HFFc6 (cell line): ENCODE data around the gene PFKP. TPM values are rescaled to one million over a fixed set of nuclear protein-coding genes. Genes with fewer than 3 reads are reported as not detected.

Experiments
- DNase-seq: peaks from one replicate; pipeline ENCODE4 v3.0.0-alpha.2; 2018
- H3K27ac Mint-ChIP-seq: 2 replicates; pipeline ENCODE4 v1.8.0; 2020; ENCODE audit warnings: mild to moderate bottlenecking, mixed read lengths
- H3K27me3 Mint-ChIP-seq: 2 replicates; pipeline ENCODE4 v1.8.0; 2021; ENCODE audit warnings: mild to moderate bottlenecking, moderate library complexity, mixed read lengths; ENCODE audit not compliant: insufficient read depth
- H3K36me3 Mint-ChIP-seq: 2 replicates; pipeline ENCODE4 v1.8.0; 2021; ENCODE audit warnings: low read depth, mixed read lengths
- H3K4me1 Mint-ChIP-seq: 2 replicates; pipeline ENCODE4 v1.8.0; 2020; ENCODE audit warnings: low read depth, mixed read lengths
- H3K4me3 Mint-ChIP-seq: 2 replicates; pipeline ENCODE4 v1.8.0; 2020; ENCODE audit warnings: mild to moderate bottlenecking, moderate library complexity, mixed read lengths
- H3K9me3 Mint-ChIP-seq: 2 replicates; pipeline ENCODE4 v1.8.0; 2020; ENCODE audit warnings: mild to moderate bottlenecking, mixed read lengths
- total RNA-seq, 6 experiments: library from RNA; stranded (reverse); fragmentation: NEBNext Ultra II Directional; extraction: Animal tissue kit (Norgen Biotek cat#: 25700); gene quantifications; 2 replicates in 1 of 6; 3 replicates in 5 of 6; pipeline ENCODE4 v1.2.3, GENCODE V29; 2021
- TF ChIP-seq, protein P1 (sequence below): fragments of 200-600 bp; sonication (generic); IDR thresholded peaks from 2 replicates; pipeline ENCODE4 v1.5.0; 2021; ENCODE audit warnings: antibody characterized with exemption, mild to moderate bottlenecking

Gene PFKP
- total RNA-seq, 6 experiments from 2014 or later = 131 to 173 (median 161) TPM

DNA sequence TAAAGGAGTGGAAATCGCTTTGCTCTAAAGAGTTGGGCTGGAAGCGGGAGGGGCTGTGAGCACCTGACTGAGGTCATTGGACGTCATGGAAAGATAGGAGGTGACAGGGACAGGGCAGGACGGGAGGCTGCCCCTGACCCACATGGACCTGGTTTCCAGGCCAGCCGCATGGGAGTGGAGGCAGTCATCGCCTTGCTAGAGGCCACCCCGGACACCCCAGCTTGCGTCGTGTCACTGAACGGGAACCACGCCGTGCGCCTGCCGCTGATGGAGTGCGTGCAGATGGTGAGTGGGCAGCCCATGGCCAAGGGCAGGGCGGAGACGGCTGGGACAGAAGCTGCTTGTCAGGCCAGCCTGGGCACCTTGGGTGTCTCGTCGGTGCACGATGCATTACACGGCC is 41.8 kb downstream of the PFKP start:
- Mint-ChIP-seq H3K36me3 (peaks cover 22% of the 10 kb centered on the region; the same call in 1 of the 2 replicates), H3K4me3 (no peak overlapping the region), H3K27me3 (peaks cover 2% of the 10 kb centered on the region)

DNA sequence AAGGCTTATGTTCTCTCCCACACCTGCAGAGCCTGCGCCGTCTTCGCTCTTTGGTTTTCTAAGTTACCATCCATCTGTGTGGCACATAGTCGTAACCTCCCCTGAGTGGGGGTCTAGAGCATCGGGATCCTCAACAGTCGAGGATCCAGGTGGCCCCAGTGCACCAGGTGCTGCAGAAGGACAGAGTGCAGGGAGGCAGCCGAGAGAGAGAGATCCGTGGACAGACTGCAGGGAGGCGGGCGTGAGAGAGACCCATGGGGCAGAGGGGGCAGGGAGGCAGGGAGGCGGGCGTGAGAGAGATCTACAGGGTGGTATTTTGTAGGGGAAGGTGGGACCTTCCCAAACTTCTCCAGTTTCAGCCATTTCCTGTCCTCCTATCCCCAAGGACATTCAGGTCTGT is 42.3 kb downstream of the PFKP start:
- H3K27me3 Mint-ChIP-seq = peaks cover 2% of the 10 kb centered on the region
- H3K27ac Mint-ChIP-seq = no peak overlapping the region
- no peak for DNase-seq
- peaks cover 22% of the 10 kb centered on the region for H3K36me3 Mint-ChIP-seq
- H3K4me1 Mint-ChIP-seq = no peaks in the 10 kb centered on the region
- TF ChIP-seq, protein P1, sequence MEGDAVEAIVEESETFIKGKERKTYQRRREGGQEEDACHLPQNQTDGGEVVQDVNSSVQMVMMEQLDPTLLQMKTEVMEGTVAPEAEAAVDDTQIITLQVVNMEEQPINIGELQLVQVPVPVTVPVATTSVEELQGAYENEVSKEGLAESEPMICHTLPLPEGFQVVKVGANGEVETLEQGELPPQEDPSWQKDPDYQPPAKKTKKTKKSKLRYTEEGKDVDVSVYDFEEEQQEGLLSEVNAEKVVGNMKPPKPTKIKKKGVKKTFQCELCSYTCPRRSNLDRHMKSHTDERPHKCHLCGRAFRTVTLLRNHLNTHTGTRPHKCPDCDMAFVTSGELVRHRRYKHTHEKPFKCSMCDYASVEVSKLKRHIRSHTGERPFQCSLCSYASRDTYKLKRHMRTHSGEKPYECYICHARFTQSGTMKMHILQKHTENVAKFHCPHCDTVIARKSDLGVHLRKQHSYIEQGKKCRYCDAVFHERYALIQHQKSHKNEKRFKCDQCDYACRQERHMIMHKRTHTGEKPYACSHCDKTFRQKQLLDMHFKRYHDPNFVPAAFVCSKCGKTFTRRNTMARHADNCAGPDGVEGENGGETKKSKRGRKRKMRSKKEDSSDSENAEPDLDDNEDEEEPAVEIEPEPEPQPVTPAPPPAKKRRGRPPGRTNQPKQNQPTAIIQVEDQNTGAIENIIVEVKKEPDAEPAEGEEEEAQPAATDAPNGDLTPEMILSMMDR = no peak
- no peak overlapping the region for H3K4me3 Mint-ChIP-seq
- H3K9me3 Mint-ChIP-seq = no peaks in the 10 kb centered on the region

More for the DNA sequence above, 41.8 kb downstream of the PFKP start:
- Mint-ChIP-seq H3K4me1 (no peaks in the 10 kb centered on the region), H3K9me3 (no peaks in the 10 kb centered on the region), H3K27ac (no peak overlapping the region)
- TF ChIP-seq, protein P1 = no peak
- no peak for DNase-seq

DNA sequence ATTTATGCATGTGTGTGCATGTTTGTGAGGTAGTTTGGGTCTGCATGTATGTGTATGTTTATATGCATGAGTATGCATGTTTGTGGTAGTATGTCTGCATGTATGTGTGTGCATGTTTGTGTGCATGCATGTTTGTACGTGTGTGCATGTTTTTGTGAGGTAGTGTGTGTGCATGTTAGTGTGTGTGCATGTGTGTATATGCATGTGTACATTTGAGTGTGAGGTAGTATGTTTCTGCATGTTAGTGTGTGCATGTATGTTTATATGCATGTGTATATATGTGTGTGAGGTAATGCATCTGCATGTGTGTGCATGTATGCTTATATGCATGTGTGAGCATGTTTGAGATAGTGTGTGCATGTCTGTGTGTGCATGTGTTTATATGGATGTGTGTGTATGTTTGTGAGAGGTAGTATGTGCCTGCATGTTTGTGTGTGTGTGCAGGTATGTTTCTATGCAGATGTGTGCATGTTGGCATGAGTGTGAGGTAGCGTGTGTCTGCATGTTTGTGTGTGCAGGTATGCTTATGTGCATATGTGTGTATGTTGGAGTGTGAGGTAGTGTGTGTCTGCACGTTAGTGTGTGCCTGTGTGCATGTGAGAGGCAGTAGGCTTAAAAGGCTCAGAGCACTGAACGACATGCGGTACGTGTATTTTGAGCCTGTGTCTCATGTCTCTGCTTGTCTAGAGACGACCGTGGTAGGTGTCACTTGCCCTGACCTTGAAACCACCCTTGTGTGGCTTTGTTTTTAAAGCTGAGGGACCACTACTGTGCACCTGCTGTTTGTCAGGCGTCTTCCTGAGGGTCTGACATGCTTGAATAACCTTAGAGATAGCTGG is 43.7 kb downstream of the PFKP start:
- TF ChIP-seq, protein P1 = no peak
- no peaks in the 10 kb centered on the region for H3K9me3 Mint-ChIP-seq
- H3K36me3 Mint-ChIP-seq = peaks cover 30% of the 10 kb centered on the region
- no peak overlapping the region for H3K4me3 Mint-ChIP-seq
- H3K27me3 Mint-ChIP-seq = peaks cover 2% of the 10 kb centered on the region
- no peak for DNase-seq
- no peak overlapping the region for H3K27ac Mint-ChIP-seq
- H3K4me1 Mint-ChIP-seq = no peaks in the 10 kb centered on the region

DNA sequence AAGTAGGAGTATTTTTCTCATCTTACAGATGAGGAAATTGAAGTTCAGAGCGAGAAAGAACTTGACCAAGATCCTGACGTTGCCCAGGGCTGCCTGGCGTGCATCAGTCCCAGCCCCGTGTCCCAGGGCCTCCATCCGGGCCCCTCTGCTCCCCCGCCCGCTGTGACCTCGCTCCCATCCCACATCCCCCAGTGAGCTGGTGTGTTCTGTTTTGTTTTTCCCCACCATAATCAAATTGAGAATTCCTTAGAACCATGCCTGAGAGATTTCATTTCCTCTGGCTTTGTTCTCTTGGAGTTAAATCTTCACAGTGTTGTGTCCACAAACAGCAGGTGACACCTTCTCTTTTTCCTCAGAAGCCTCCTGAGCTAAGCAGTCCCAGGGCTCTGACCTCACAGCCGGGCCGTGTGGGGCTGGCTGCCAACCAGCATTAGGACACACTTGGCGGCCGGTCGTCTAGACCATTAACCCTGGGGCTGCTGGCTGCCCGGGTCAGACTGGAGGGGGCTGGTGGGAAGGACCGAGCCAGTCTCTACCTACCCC is 44.3 kb downstream of the PFKP start:
- Mint-ChIP-seq H3K36me3 (peaks cover 37% of the 10 kb centered on the region), H3K9me3 (no peaks in the 10 kb centered on the region), H3K27ac (no peak overlapping the region), H3K4me1 (no peaks in the 10 kb centered on the region), H3K4me3 (no peak overlapping the region), H3K27me3 (peaks cover 3% of the 10 kb centered on the region)
- TF ChIP-seq, protein P1 = no peak
- no peak for DNase-seq

DNA sequence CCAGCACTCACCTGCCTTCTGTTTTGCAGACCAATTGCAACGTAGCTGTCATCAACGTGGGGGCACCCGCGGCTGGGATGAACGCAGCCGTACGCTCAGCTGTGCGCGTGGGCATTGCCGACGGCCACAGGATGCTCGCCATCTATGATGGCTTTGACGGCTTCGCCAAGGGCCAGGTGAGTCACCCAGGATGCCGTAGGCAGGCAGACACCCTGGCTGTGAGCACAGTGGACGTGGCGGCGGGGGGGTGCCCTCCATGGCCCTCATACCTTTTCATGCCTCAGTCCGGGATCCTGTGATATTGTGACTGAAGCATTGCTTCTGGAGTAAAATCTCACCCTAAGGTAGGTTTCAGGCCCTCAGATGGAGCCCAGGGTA is 46.0 kb downstream of the PFKP start:
- TF ChIP-seq, protein P1 = no peak
- no peak overlapping the region for H3K4me3 Mint-ChIP-seq
- no peak for DNase-seq

More for the DNA sequence above, 46.0 kb downstream of the PFKP start:
- H3K4me1 Mint-ChIP-seq = no peaks in the 10 kb centered on the region
- peaks cover 44% of the 10 kb centered on the region for H3K36me3 Mint-ChIP-seq
- H3K9me3 Mint-ChIP-seq = no peaks in the 10 kb centered on the region
- H3K27me3 Mint-ChIP-seq = peaks cover 3% of the 10 kb centered on the region
- no peak overlapping the region for H3K27ac Mint-ChIP-seq
